Parathyroid adenoma (tissue), 2 donors: ENCODE data around the gene LRP1-AS.
A peak's percentile ranks its signal among the peaks of the same experiment; 100 is the strongest.

Experiments
- H2AFZ ChIP-seq: fragments of 300-600 bp; sonication (generic); one replicate; pipeline ENCODE4 v1.7.0; 2017; ENCODE audit warnings: antibody characterized with exemption, mild to moderate bottlenecking
- H3K27ac ChIP-seq: fragments of 300-600 bp; sonication (generic); one replicate; pipeline ENCODE4 v1.7.0; 2017
- H3K27me3 ChIP-seq: fragments of 300-600 bp; sonication (generic); one replicate; pipeline ENCODE4 v1.7.0; 2017; ENCODE audit warnings: low read length; ENCODE audit not compliant: control insufficient read depth, insufficient read depth
- H3K36me3 ChIP-seq: fragments of 300-600 bp; sonication (generic); one replicate; pipeline ENCODE4 v1.7.0; 2017; ENCODE audit warnings: low read length; ENCODE audit not compliant: control insufficient read depth, insufficient read depth
- H3K4me1 ChIP-seq: fragments of 300-600 bp; sonication (generic); one replicate; pipeline ENCODE4 v1.7.0; 2017; ENCODE audit warnings: control low read depth
- H3K4me2 ChIP-seq: fragments of 300-600 bp; sonication (generic); one replicate; pipeline ENCODE4 v1.7.0; 2017; ENCODE audit warnings: low read length
- H3K4me3 ChIP-seq: fragments of 300-600 bp; sonication (generic); one replicate; pipeline ENCODE4 v1.7.0; 2017; ENCODE audit warnings: low read depth, low read length
- H3K79me2 ChIP-seq: fragments of 300-600 bp; sonication (generic); one replicate; pipeline ENCODE4 v1.7.0; 2017; ENCODE audit warnings: control low read depth
- H3K9ac ChIP-seq: fragments of 300-600 bp; sonication (generic); one replicate; pipeline ENCODE4 v1.7.0; 2017; ENCODE audit warnings: mild to moderate bottlenecking
- H3K9me3 ChIP-seq: fragments of 300-600 bp; sonication (generic); one replicate; pipeline ENCODE4 v1.7.0; 2017; ENCODE audit warnings: low read length; ENCODE audit not compliant: control insufficient read depth
- CTCF ChIP-seq: fragments of 300-600 bp; sonication (generic); IDR thresholded peaks from one replicate; pipeline ENCODE4 v1.7.0; 2017; ENCODE audit warnings: antibody characterized with exemption, mild to moderate bottlenecking
- donor health status: primary hyperparathyroidism.

LRP1-AS gene

DNA sequence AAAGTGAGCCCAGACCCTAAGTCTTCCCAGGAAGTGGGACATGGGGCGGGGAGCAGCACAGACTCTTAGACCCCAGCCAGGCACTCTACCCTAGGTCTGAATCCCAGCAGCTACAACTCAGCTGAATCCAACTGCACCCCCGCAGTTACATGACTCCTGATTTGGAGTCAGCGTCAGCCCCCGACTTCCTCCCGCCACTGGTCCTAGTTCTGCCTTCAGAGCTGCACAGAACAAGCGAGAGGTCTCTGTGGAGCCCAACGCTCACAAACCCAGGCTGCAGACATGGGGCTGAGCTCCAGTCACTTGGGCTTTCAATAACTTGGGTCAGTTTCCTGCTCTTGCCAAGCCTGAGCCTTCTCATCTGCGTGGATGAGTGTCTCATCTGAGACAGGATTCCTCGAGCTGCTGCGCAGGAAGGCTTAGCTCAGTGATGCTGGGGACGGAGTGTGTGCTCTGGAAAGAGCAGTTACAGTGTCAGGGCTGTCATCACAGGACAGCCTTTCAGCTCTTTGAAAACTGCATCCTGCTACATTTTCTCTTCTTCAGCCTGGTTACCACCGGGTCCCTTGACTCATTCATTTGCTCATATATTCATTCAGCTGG, 38.6 kb upstream of the LRP1-AS start:
- Histone ChIP-seq H3K4me3 (no peak overlapping the region), H3K9ac (no peak overlapping the region), H3K4me1 (no peaks in the 10 kb centered on the region), H3K27ac (no peak overlapping the region), H3K4me2 (no peak overlapping the region), H3K36me3 (no peaks in the 10 kb centered on the region), H3K27me3 (no peaks in the 10 kb centered on the region), H3K79me2 (no peaks in the 10 kb centered on the region), H2AFZ (no peak overlapping the region), H3K9me3 (no peaks in the 10 kb centered on the region)
- no peak for TF ChIP-seq CTCF

DNA sequence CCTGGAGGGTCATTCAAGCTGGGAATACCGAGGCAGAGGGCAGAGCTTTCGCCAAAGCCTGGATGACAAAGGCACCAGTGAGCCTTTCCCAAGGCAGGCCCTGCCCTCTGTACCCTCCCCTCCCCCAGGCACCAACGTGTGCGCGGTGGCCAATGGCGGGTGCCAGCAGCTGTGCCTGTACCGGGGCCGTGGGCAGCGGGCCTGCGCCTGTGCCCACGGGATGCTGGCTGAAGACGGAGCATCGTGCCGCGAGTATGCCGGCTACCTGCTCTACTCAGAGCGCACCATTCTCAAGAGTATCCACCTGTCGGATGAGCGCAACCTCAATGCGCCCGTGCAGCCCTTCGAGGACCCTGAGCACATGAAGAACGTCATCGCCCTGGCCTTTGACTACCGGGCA, 38.0 kb upstream of the LRP1-AS start:
- Histone ChIP-seq H3K36me3 (no peaks in the 10 kb centered on the region), H3K4me2 (no peak overlapping the region), H2AFZ (no peak overlapping the region), H3K79me2 (no peaks in the 10 kb centered on the region), H3K4me3 (no peak overlapping the region), H3K9me3 (no peaks in the 10 kb centered on the region), H3K27ac (no peak overlapping the region), H3K4me1 (no peaks in the 10 kb centered on the region), H3K27me3 (no peaks in the 10 kb centered on the region), H3K9ac (no peak overlapping the region)
- TF ChIP-seq CTCF = no peak

DNA sequence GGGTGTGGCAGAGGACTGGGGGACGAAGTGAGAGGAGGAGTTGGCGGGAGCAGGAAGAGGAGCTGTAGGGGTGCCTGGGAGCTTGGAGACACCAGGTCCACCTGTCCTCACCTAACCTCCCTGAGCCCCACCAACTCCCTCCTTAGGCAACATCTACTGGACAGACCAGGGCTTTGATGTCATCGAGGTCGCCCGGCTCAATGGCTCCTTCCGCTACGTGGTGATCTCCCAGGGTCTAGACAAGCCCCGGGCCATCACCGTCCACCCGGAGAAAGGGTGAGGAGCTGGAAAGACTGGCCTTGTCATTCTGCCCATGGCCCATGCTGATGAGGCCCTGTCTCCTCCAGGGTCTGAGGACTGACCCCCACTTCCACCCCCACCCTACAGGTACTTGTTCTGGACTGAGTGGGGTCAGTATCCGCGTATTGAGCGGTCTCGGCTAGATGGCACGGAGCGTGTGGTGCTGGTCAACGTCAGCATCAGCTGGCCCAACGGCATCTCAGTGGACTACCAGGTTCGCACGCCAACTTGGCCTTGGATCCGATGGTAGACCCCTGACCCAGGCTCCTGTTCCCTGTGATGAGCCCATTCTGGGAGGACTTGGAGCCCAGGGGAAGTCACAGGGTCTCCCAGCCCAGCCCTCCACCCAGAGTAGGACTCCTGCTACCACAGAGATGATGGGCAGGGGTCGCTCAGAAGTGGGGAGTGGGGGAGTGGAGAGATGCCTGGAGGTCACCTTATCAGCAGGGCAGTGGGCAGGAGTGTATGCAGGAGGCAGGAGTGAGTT, 36.7 kb upstream of the LRP1-AS start:
- no peak overlapping the region for H3K27ac ChIP-seq

DNA sequence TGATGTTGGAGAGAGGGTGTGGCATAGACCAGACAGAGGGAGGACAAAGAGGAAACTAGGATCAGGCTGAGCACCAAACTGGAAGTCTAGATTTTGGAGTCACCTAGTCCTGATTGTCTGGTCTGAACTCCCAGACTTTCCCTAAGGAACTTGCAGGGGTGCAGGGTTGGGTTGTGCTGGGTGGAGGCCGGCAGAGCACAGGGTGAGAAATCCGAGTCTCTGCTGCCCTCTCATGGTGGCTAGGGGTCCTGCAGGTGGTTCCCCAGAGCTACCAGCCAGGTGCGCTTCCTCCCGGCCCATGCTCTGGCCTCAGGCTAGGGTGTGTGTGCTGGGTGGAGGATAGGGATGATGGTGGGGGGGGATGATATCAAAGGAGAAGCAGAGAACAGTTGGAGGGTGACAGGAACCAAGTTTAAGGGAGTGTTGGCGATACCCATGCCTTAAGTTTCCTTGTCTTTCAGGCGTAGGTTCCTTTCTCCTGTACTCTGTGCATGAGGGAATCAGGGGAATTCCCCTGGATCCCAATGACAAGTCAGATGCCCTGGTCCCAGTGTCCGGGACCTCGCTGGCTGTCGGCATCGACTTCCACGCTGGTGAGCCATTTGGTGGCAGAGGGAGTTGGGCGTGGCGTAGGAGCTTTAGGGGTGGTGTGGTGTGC, 35.6 kb upstream of the LRP1-AS start:
- H3K27me3 ChIP-seq = no peaks in the 10 kb centered on the region
- H3K79me2 ChIP-seq = no peaks in the 10 kb centered on the region
- H3K4me1 ChIP-seq = no peaks in the 10 kb centered on the region
- no peak overlapping the region for H3K4me2 ChIP-seq
- peak; percentile 90 for TF ChIP-seq CTCF
- H3K27ac ChIP-seq = no peak overlapping the region
- no peak overlapping the region for H2AFZ ChIP-seq
- H3K9me3 ChIP-seq = no peaks in the 10 kb centered on the region
- H3K9ac ChIP-seq = no peak overlapping the region
- H3K4me3 ChIP-seq = no peak overlapping the region
- no peaks in the 10 kb centered on the region for H3K36me3 ChIP-seq

More for the DNA sequence above, 36.7 kb upstream of the LRP1-AS start:
- Histone ChIP-seq H3K36me3 (no peaks in the 10 kb centered on the region), H3K9me3 (no peaks in the 10 kb centered on the region), H2AFZ (no peak overlapping the region), H3K4me1 (no peaks in the 10 kb centered on the region), H3K27me3 (no peaks in the 10 kb centered on the region), H3K4me3 (no peak overlapping the region), H3K9ac (no peak overlapping the region), H3K4me2 (no peak overlapping the region), H3K79me2 (no peaks in the 10 kb centered on the region)
- TF ChIP-seq CTCF = no peak
